KOPT-K1 (cell line): ENCODE data around the gene FOXP1.
"Not testable (repeated sequence)": the region's sequence is repeated elsewhere in the genome, so short reads cannot be mapped to it uniquely, and the experiment has no call there.

Experiments
- H3K27ac ChIP-seq: fragments of 200-600 bp; sonication (generic); 2 replicates; pipeline ENCODE4 v1.5.1; 2016; ENCODE audit warnings: antibody characterized with exemption, mild to moderate bottlenecking, low read depth, low read length; ENCODE audit not compliant: poor library complexity, severe bottlenecking
- H3K36me3 ChIP-seq: fragments of 200-600 bp; sonication (generic); 2 replicates; pipeline ENCODE4 v1.5.1; 2017; ENCODE audit warnings: antibody characterized with exemption, mild to moderate bottlenecking, low read length, moderate library complexity; ENCODE audit not compliant: insufficient read depth
- H3K9me3 ChIP-seq: fragments of 200-600 bp; sonication (generic); 2 replicates; pipeline ENCODE4 v1.5.1; 2017; ENCODE audit warnings: antibody characterized with exemption, low read length, mild to moderate bottlenecking; ENCODE audit not compliant: insufficient read depth, poor library complexity, severe bottlenecking

FOXP1 gene

DNA sequence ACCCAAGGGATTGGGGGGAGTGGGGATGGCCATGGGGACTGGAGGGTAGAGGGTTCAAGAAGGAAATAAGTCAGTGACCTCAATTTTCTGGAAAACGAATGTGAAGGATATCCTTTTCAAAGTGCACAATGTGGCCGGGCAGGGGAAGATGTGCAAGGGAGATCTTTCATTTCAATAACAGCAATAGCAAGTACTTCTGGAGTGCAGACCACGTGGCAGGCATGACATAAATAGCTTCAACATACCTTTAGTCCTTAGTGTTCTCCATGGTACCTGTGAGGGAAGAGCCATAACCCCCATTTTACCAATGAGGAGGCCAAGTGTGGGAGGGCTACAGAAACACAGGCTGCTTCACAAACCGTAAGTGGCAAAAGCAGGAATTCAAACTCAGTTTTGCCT lies 138.7 kb downstream of the FOXP1 start:
- H3K36me3 ChIP-seq: no peaks in the 10 kb centered on the region
- no peaks in the 10 kb centered on the region for H3K9me3 ChIP-seq
- H3K27ac ChIP-seq: peak overlapping the region; percentile 95

DNA sequence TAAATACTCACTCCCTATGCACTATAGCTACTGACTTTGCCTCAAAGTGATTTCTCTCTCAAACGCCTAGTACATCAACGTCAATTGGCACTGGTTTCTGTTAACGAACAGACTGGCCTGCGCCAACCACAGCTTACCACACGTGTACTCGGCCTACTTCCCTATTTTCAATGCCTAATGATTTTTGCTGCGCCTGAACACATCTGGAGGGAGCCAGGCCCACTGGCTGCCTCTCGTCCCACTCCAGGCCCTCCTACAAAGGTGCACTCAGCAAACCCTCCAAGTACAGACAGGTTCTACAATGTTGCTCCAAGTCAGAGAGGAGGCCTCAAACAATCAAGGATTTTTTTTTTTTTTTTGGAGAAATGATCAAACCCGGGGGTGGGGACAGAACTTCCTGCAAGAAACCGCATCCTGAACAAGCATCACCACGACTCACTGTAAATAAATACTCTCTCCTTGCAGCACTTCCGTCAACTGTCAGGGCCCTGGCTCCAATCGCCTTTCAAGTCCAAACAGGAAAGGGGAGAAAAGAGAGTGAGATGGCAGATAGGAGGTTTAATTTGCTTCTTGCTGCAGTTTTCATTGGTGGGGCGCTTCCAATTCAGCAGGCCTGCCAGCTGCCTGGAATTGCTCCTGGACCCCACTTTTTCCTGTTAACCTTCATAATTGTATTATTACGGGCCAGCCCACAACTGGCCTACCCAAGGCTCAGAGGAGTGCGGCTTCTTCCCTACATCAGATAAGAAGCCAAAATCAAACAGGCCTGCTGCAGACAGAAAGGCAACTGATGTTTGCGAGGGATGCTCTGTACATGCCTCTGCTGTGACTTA lies 139.3 kb downstream of the FOXP1 start:
- no peaks in the 10 kb centered on the region for H3K9me3 ChIP-seq
- no peaks in the 10 kb centered on the region for H3K36me3 ChIP-seq
- peak overlapping the region; percentile 95 for H3K27ac ChIP-seq

DNA sequence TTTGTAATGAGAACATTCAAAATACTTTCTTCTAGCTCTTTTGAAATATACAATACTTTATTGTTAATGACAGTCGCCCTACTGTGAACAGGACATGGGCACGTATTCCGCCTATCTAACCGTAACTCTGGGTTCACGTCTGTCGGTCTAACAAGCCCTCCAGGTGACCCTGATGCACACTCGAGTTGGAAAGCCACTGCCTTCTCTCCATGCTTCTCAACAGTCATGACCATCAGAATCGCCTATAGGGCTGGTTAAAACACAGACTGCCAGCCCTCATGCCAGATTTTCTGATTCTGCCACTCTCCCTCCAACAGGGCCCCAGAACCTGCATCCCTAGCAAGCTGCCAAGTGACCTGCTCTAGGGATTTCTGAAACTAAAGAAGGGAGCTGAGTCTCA lies 140.2 kb downstream of the FOXP1 start:
- H3K9me3 ChIP-seq: no peaks in the 10 kb centered on the region
- peak overlapping the region; percentile 95 for H3K27ac ChIP-seq
- no peaks in the 10 kb centered on the region for H3K36me3 ChIP-seq

DNA sequence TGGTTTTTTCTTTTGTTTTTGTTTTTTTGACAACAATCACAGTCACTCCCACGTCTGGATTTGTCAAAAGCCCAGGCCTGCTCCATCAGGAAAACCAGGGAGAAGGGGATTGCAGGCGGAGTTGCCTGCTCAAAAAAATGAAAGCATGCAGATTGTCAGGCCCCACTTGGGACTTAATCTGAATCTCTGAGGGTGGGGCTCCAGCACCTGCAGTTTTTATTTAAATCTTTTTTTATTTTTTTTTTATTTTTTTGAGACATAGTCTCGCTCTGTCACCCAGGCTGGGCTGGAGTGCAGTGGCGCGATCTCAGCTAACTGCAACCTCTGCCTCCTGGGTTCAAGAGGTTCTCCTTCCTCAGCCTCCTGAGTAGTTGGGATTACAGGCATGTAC lies 140.9 kb downstream of the FOXP1 start:
- H3K9me3 ChIP-seq: no peaks in the 10 kb centered on the region
- H3K36me3 ChIP-seq: no peaks in the 10 kb centered on the region
- H3K27ac ChIP-seq: peak overlapping the region; percentile 95

DNA sequence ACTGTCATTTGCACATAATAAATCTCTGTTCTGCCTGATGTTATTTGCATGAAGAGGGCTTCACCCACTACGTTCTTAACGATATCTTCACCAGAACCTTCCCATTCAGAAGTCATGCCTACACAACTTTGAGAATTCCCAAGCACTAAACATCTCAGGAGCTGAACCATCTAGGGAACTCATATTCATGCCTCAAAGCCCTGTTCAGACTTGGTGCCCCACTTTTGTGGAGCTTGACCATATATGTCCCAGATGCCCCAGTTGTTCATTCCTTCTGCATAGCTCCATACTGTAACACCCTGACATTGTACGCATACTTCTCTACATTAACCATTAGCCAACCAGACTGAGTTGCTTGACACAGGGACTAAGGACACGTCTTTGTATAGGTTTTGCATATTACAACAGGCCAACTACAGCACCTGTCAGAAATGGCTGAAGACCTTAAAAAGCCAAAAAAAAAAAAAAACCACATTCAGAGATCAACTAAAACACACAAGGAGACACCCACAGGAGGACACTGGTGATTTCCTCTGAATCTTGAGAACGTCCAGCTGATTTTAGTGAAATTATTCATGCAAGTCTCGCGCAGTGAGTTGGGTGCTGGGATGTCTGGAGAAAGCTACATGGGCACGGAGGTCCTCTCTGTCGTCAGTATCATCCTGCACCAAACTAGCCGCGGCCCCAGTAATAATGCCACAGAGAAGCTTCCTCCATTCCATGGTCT lies 141.4 kb downstream of the FOXP1 start:
- peak overlapping the region; percentile 95 for H3K27ac ChIP-seq
- no peaks in the 10 kb centered on the region for H3K36me3 ChIP-seq

DNA sequence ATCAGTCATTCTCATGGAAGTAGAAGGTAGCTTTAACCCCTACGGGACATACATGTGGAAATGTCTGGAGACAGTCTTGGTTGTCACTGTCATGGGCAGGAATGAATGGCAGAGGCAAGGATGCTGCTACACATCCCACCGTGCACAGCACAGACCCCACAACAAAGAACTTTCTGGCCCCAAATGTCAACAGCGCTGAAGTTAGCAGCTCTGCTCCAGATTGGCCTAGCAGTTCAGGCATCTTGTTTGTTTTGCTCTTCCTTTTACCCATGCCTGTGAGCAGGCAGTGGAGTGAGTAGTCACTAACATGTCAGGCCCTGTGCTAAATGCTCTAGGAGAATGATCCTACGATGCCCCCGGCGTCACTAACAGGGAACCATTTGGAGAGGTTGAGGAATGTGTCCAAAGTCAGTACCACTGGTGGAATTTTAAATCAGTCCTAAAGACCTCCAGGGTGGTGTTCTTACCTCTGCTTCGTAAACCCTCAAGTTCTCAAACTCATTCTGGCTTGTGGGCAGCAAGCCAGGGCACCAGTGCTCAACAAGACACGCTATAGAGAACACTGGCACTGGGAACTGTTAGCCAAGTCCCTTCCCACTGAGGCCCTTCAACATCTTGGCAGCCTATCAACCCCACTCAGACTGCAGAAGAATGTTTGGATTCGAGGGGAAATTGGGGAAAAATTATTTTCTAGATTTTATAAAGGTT lies 142.2 kb downstream of the FOXP1 start:
- H3K27ac ChIP-seq: peak overlapping the region; percentile 95
- H3K36me3 ChIP-seq: no peaks in the 10 kb centered on the region
- no peaks in the 10 kb centered on the region for H3K9me3 ChIP-seq

More for the DNA sequence above, 141.4 kb downstream of the FOXP1 start:
- H3K9me3 ChIP-seq: no peaks in the 10 kb centered on the region

DNA sequence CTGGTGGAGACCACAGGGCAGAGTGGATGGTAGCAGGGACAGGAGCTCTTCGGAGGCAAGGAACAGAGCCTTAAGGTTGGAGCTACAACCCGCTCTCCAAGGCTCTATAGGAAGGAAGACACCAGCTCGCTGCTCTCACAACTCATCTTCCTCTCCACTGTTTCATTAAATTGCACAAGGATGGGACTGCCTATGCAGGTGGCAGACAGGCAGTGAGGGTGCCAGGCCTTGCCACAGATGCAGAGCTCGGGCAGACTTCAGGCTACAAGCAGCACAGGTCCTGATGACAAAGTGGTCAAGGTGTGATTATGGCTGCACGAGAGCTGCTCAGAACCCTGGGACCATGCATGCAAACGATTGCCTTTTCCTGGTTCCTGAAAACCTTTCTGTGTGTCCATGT lies 144.6 kb downstream of the FOXP1 start:
- Histone ChIP-seq H3K9me3 (no peaks in the 10 kb centered on the region), H3K36me3 (no peaks in the 10 kb centered on the region), H3K27ac (no peak overlapping the region)

DNA sequence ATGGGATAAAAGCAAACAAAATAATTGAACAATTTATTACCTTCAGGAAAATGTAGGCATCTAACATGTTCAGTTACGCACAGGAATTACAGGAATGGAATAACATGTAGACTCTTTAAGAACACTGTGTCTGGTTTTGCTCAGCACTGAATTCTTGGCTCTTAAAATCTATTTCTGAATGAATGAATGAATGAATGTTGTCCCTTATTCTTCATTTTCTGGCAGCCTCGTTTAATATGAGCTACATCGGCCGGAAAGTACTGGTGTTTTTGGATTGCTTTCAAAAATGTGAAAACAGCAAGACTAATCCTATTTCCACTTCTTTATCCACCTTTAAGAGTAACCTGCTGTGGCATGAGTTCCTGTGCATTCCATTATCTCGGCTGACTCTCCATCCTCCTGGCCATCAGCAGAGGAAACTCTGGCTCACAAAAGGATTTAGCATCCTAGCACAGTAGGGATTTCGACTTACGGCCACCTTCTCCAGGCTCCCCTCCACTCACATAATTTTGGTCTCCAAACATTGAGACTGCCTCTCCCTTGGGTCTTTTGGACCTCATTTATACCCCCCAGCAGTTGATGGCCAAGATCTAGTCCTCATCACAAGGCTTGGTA lies 145.3 kb downstream of the FOXP1 start:
- H3K27ac ChIP-seq: no peak overlapping the region
- no peaks in the 10 kb centered on the region for H3K36me3 ChIP-seq
- H3K9me3 ChIP-seq: no peaks in the 10 kb centered on the region

DNA sequence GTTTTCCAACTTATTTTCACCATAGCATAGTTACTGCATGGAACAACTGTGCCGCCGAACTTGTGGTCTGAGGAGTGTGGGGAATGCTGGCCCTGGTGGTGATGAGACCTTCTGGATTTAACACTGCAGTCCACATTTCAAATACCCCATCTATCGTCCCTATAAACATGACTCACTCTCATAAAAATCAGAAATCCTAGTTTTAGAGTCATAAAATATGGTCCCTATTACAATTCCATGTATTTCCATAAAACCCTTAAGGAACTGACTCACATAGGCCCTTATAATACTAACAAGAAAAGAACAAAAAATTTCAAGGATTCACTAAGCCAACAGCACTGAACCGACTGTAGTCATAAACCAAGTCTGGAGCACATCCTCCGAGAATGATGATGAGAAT lies 147.2 kb downstream of the FOXP1 start:
- no peaks in the 10 kb centered on the region for H3K9me3 ChIP-seq
- no peak overlapping the region for H3K27ac ChIP-seq

DNA sequence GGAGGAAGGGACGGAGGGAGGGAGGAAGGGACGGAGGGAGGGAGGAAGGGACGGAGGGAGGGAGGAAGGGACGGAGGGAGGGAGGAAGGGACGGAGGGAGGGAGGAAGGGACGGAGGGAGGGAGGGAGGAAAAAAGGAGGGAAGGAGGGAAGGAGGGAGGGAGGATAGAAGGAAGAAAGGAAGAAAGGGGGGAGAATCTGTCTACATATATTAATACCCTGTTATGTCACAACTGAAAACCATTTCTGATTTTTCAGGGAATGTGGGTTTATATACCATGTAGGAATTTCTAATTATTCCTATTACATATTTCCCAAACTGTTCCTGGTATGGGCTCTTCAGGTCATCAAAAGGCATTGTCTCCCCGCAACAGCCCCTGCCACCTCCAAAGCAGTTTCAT lies 147.7 kb downstream of the FOXP1 start:
- not testable (repeated sequence) for H3K36me3 ChIP-seq, H3K27ac ChIP-seq

More for the DNA sequence above, 147.2 kb downstream of the FOXP1 start:
- no peaks in the 10 kb centered on the region for H3K36me3 ChIP-seq

DNA sequence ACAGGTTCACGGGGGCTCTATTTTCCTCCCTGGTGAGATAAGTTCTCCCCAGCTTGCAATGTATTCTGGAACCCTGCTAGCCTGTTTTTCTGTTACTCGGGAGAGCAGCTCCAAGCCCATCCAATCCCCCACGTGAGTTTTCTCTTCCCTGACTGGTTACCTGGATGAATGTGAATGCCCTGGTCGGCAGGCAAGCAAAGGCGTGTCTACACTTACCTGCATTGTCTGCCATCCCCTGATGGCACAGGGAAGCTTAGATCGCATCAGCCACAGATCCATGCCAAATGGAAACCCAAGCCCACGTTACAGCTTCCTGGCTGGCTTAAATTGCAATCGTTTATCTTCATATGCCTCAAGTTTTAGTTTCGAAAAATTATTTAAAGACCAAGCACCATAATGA lies 149.9 kb downstream of the FOXP1 start:
- Histone ChIP-seq H3K27ac (no peak overlapping the region), H3K36me3 (no peaks in the 10 kb centered on the region), H3K9me3 (no peaks in the 10 kb centered on the region)

More for the DNA sequence above, 147.7 kb downstream of the FOXP1 start:
- not testable (repeated sequence) for H3K9me3 ChIP-seq

DNA sequence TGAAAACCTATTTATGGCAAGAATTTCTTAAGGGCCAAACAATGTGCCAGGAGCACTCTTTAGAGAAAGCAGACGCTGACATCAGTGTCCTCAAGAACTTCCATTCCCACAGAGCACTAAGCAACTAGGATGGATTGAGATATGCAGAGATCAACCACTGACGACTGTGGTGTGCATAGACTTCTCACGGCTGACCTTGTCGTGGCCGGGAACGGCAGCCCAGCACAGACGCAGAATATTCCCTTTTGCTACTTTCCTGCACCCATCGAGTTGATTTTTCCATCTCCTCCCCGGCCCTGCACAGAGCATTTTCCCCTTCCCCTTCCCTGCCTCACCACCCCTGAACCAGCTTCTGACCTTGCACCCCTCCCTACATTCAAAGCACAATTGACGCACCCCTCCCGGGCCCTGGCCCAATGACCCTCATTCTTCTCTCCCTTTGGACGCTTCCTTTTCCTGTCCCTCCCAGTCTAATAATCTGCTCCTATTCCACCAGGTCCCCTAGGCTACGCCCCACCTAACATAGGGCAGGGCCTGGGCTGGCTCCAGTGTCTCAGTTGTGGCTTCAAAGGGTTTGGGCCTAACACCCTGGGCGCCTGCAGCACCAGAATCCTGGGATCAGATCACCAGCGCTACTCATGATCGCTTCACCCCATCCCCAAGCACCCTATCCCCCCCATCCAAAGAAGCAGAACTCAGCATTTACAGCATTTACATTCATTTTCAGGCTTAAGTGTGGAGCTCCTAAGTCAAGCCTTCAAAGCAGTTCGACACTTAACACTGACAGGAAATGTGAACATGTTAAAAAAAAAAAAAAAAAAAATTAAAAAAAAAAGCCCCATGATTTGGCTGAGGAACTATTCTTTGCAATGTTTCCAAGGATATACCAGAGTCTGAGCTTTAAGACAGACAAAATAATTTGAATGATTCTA lies 151.2 kb downstream of the FOXP1 start:
- no peaks in the 10 kb centered on the region for H3K9me3 ChIP-seq
- H3K36me3 ChIP-seq: no peaks in the 10 kb centered on the region
- peak overlapping the region; percentile 56 for H3K27ac ChIP-seq

DNA sequence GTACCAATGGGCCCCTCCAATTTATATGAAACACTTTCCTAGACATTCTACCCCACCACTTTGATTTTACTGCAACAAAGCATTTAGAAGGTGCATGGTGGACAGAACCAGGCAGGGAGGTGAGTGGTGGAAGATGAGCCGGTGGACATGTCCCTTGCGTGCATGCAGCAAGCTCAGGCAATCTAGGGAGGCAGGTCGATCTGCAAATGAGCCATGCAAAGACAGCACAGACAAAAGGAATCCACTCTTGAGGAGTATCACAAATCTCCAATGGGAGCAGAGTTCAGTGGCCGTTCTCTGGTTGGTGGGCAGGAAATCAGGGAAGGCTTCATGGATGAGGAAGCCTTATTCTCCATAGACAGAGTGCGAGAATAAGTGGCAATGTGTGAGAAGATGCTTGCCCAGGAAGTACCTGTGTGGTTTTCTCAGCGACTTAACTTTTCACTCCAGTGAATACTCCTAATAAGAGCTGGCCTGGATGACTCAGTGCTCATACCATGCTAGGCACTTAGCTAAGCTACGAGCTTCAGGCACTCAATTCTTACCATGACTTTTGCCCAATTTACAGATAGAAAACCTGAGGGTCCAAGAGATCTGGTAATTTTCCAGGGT lies 152.5 kb downstream of the FOXP1 start:
- H3K36me3 ChIP-seq: no peaks in the 10 kb centered on the region
- no peak overlapping the region for H3K27ac ChIP-seq
- H3K9me3 ChIP-seq: no peaks in the 10 kb centered on the region

DNA sequence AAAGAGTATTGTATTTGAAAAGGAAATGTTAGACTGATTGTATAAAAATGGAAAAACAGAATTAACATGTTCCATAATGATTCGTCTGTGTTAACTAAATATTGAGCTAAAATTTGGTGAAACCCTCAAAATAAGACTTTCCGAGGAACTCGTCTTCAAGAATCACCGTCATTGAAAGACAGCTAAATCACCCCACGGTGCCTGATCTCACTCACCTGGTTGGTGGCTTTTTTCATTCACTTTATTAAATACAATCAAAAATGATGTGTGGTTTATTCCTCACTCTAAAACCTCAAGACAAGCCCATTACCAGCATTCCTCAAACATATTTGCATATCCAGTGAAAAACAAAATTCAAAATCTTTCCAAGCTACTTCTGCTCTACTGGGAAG lies 153.9 kb downstream of the FOXP1 start:
- Histone ChIP-seq H3K27ac (no peak overlapping the region), H3K36me3 (no peaks in the 10 kb centered on the region), H3K9me3 (no peaks in the 10 kb centered on the region)
